Inflammatory macrophage treated with lipopolysaccharide for 1 hour (primary cell): Measurements from ENCODE around the gene PLPP7.
"Not testable (repeated sequence)": the region's sequence is repeated elsewhere in the genome, so short reads cannot be mapped to it uniquely, and the experiment has no call there.

Experiments
- DNase-seq, 2 donors: peaks; one replicate each; pipeline ENCODE4 v3.0.0-alpha.2; 2020 to 2022

The PLPP7 gene

DNA sequence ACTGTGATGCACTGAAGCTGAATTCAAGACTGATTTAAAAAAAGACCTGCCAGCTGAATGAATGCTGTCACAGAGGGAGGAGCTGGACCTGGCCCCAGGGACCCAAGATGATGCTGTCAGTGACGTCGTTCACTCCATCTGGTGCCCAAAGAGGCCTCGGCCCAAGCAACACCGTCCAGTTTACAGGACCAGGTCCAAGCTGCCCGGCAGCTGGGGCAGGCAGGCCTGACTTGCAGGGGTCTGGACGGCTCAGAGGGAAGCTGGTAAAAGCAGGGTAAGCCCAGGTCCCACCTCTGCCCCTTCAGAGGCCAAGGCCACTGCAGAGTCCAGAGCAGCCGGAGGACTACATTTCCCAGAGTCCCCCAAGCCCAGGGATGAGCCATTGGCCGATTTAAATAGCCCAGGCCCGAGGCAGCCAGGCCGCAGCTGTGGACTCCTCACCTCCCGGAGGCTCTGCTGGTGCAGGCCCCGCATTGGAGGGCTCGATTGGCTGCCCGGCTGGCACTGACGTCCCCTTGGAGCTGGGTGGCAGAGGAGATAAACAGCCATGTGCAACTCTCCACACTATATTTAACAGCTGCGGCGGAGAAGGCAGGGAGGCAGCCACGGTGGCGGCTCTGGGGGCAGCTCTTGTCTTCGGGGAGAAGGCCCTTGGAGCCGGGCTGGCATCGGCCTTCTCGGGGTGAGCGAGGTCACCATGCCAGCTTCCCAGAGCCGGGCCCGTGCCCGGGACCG lies at the start of gene PLPP7:
Gene PLPP7 (plus strand): TSS at position 423 of the 735 bp plus-strand sequence. CDS start 275 bp downstream, at position 698.
- DNase-seq: no peak

DNA sequence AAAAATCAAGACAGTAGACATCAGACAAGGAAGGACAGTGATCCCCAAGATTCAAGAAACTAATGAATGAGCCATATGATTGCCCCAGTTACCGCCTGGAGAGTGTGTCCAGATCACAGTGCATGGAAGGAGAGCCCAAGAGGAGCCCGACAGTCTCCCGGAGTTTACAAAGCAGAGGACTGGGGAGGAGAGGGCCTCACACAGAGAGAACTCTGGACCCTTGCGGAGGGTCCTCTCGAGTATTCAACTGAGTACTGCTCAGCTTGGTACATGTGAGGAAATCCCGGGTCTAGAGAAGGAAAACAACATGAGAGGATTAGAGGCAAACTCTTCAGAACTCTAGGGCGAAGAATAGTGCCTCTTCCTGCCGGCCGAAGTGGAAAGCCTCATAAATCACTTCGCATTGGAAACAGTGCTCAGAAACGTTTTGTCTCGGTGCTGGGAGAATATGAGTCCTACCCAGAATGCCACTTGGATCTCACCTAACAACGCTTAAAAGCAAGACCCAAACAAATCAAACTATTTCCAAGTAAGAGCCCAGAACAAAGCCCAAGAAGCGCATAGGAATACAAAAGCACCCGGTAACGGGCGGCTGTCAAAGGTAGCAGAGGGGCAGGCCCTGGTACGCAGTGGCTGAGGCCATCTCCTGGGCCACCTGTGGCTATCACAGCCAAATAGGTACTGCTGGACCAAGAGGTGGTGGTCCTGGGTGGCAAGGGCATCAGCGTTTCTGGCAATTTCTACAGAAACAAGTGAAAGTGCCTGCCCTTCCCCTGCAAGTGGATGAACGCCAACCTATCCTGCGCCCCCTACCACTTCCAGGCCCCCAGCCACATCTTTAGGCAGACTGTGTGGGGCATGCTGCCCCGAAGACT lies 49.2 kb upstream of the PLPP7 start:
- DNase-seq: no peak

DNA sequence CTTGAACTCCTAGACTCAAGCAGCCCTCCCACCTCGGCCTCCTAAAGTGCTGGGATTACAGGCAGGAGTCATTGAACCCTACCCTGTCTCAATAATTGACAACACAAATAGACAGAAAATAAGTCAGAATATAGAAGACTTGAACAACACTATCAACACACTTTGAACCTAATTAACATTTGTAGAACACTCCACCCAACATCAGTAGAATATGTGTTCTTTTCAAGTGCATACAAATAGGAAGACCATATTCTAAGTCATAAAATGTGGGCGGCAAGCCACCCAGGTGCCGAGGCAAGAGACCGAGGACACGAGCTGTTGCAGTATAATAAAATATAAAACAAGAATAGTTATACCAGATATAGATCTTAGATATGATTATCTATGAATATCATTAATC lies 45.2 kb upstream of the PLPP7 start:
- DNase-seq: not testable (repeated sequence)

DNA sequence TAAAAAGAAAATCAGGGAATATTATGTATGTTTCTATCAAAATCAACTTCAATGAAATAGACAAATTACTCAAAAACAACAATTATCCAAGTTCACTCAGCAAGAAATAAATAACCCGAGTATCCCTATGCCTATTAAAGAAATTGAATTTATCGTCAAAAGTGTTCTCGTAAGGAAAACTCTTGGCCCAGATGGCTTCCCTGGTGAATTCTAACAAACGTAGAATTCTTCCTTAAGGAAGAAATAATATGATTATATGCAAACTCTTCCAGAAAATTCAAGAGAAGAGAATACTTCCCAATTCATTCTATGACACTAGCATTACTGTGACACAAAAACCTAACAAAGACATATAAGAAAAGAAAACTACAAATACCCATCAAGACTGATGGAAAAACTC lies 42.9 kb upstream of the PLPP7 start:
- no peak for DNase-seq

DNA sequence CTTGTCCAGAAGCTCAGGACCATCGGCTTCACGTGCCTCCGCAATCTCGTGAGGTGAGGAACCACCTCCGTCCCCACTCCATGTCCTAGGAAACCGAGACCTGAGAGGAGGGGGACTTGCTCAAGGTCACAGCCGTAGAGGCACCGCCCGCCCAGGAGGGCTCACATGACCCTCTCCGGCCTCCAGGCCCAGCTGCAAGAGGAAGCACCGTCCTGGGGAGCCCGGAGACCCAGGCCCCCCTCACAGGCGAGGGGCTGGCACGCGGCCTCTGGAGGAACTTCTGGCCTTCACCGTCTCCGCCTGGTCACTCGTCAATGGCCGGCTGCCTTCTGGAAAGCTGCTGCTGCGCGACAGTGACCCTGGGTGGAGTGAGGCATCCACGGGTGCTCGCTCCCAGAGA lies 37.4 kb upstream of the PLPP7 start:
- DNase-seq: no peak

DNA sequence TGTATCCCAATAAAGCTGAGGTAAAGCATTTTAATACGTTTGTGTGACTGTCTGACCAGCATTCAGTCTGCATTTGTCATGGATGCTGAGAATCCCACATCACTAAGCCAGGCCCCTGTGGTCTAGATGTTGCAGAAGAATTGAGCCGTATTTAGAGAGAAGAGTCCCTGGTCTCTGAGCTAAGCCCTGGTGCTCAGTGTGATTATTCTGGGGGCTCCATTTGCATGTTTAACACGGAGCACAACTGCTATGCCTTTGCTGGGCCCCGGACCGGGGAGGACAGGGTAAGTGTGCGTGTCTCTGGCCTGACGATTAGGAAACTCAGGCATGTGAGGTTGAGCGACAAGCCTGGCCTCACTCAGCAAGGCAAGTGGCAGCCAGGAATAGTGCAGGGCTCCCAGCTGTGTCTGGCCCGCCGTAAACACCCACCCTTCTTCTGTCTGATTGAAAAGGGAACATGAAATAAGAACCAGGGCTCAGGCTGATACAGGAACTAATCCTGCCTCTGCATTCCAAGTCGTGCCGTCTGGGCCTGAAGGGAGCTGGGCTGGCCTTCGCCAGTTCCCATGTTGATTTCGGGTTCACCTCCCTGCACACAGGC lies 35.5 kb upstream of the PLPP7 start:
- peak; percentile 80 to 88 for DNase-seq

DNA sequence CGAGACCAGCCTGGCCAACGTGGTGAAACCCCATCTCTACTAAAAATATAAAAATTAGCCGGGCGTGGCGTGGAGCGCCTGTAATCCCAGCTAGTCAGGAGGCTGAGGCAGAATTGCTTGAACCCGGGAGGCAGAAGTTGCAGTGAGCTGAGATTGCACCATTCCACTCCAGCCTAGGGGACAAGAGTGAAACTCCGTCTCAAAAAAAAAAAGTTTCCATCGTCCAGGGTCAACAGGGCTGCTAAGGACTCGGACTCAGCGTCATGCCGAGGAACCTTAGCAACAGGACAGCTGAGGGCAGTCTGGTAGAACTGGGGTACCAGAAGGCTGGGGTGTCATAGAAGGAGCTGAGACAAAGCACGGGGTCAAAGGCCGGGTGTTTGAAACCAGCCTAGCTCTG lies 34.9 kb upstream of the PLPP7 start:
- DNase-seq: no peak

DNA sequence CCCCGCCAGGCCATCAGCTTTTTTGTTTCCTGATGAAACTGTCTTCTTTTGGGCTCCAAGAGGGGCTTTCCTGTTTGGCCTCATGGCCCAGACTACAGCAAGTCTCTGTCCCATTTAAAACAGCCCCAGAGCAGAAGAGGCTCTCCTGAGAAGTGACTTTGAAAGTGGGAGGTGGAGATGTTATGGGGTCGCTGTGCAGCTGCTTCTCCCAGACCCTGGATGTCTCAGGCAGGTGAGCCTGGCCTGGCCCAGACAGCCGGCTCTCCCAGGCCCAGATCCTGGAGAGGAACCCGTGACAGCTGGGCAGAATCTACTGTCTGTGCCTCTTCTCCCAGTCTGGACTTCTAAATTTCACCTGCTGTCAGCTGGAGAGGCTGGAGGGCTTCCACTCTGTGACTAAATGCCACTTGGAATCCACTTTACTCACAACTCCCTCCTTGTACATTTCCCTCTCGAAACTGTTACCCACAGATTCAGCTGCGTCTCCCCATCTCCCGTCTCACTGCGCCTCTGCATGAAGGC lies 33.8 kb upstream of the PLPP7 start:
- peak; percentile 23 to 55 for DNase-seq

DNA sequence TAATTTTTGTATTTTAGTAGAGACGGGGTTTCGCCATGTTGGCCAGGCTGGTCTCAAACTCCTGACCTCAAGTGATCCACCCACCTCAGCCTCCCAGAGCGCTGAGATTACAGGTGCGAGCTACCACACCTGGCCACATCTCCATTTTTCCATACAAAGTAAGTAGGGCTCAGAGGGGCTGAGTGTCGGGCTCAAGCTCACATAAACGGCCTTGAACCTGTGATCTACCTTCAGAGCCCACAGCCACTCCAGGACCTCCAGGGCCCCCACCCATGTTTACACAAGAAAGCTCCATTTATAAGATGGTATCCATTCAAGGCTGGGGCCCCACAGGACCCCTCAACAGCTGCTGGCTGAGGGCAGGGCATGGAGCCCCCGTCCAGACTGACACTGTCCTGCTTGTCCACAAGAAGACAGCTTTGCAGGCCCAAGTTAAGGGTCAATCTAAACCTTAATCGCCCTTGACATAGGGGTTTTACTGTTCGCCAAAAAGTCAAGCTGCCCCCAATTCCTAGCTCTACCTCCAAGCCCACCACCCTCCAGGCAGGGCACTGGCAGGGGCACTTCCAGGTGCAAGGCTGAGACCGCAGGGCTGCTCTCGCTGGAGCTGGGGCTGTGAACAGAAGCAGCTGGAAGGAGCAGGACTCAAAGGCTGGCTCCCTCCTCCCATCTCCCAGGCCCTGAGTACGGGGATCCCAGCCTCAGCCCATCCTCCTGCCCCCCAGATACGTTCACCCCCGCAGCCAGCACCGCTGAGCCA lies 32.1 kb upstream of the PLPP7 start:
- DNase-seq: no peak

DNA sequence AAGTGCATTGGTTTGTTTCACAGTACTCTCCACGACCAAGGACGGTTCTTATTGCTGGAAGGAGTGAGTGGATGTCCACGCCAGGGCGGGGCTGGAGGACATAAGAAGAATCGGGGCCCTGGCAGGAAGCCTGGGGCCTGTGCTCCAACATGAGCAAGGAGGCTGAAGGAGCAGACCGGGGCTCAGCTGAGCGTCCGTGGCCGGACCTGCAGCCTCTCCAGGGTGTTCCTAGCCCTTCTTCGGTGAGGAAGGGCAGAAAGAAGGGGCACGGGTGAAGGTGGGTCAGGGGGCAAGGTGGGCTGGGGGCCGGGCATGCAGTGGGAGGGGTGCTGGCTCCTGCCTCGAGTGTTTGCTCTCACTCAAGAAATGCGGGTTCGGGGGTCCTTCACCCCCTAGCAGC lies 31.3 kb upstream of the PLPP7 start:
- DNase-seq: no peak

DNA sequence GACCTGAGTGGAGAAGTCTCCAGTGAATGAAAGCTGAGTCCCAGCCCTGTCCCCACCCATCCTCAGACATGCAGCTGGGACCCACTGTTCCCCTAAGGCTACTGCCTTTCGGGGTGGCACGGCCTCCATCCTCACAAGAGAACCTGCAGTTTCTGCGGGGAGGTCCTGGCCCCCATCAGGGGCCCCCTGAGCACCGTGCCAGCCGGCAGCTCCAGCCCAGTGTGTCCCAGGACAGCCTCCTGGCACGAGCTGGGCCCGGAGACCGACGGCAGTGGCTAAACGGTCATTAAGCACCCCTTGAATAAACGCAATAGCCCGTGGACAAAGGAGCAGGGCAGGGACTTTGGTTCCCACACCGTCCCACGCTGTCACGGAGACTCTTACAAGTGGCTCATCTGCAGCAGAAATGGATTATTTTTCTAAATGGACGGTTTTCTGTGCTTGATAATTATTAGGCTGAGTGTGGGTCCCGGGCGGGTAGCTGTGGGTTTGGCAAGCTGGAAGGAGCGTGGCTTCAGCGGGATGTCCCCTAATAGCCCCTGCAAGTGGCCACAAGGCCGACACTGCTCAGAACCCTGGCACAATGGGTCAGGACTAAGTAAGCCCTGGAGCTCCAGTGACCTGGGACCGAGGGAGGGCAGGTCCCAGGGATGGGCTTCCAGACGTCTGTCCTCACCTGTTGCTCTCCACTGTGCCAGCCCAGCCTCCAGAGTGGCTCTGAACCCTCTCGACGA lies 30.7 kb upstream of the PLPP7 start:
- no peak for DNase-seq

DNA sequence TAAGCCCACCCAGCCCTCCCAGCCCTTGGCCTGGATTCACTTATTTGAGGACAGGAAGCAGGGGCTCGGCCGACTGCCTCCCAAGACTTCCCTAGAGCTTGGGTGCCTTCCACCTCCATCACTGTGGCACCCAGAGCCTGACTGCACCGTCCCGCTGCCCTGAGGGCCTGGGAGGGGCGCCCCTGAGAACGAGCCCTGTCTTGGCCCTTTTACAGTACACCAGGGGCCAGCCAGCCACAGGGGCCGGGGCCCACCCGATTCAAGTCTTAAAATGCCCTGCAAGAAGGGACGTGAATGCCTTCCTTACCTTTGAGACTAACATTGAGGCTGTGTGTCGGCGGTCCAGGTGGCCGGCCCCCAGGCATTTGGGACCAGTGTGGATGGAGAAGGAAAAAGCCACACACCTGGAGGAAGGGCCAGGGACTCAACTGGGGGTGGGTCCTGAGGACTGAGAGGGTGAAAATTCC lies 30.1 kb upstream of the PLPP7 start:
- no peak for DNase-seq

DNA sequence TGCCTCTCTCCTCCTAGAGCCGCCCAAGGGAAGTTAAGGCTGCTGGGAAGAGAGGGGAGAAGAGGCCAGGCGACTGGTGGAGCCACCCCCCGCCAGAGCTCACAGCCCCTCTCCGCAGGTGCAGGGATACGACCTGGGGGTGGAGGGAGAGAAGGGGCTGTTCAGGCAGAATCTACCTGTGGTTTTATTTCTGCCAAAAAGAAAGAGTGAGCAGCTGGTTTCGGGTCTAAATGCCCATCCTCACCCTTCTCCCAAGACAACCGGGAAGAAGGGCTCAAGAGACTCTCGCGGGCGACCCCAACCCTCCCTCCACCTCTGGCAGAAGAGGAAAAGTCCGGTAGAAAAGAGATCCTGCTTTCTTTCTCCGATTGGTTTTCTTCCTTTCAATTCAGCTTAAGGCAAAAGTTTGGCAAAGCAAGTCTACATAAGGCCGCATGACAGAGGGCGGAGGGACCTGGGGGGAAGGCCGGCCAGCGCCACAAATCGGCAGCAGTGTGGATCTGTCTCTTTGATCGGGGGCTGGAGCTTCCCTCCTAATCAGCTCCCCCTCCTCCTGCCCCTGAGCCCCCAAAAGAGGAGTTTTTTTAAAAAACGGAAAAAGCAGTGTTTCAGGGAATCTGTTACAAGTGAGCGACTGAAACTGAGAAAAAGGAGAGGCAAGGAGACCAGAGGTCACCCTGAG lies 29.5 kb upstream of the PLPP7 start:
- no peak for DNase-seq

DNA sequence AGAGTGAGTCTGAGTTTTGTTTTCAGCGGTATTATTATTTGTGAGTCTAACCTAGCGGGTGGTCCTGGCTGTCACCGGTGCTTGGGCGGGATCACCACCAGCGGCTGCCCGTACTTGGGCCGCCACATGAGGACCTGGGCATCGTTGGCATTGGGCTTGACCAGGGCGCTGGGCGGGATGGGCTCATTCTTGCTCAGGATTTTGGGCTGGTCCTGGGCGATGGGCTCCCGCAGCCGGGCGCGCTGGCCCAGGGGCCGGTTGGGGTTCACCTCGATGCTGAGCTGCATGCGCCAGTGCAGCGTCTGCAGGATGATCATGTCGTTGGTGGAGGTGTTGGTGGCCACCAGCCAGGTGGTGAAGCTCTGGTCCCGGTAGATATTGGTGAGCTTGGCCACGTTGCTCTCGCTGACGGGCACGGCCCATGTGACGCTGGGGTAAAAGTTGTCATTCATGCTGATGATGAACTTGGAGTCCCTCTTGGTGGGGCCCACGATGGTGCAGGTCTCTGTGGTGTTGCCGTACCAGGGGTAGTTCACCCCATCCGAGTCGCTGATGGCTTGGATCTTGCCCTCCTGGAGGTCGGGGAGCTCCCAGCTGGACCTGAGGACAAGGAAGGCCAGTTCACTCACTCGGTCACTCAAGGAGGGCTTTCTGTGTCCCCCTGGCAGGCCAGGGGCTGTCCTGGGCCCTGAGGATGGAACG lies 28.6 kb upstream of the PLPP7 start:
- no peak for DNase-seq

DNA sequence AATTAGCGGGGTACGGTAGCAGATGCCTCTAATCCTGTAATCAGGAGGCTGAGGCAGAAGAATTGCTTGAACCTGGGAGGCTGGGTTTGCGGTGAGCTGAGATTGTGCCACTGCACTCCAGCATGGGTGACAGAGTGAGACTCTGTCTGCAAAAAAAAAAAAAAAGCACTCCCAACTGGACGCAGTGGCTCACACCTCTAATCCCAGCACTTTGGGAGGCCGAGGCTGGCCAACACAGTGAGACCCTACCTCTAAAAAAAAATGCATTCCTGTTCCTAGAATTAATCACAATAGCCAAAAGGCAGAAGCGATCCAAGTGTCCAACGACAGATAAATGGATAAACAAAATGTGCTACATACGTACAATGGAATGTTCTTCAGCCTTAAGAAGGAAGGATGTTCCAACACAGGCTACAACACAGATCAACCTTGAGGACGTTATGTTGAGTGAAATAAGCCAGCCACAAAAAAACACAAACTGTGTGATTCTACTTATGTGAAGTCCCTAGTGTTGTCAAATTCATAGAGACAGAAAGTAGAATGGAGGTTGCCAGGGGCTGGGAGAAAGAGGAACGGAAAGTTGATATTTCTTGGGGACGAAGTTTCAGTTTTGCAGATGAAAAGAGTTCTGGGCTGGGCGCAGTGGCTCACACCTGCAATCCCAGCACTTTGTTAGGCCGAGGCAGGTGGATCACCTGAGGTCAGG lies 27.0 kb upstream of the PLPP7 start:
- peak in 1 of 2 donors; percentile 59 for DNase-seq

DNA sequence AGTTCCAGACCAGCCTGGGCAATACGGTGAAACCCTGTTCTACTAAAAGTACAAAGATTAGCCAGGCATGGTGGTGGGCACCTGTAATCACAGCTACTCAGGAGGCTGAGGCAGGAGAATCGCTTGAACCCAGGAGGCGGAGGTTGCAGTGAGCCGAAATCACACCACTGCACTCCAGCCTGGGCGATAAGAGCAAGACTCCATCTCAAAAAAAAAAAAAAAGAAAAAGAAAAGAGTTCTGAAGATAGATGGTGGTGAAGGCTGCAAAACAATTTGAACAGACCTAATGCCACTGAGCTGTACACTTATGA lies 26.5 kb upstream of the PLPP7 start:
- DNase-seq: not testable (repeated sequence)

DNA sequence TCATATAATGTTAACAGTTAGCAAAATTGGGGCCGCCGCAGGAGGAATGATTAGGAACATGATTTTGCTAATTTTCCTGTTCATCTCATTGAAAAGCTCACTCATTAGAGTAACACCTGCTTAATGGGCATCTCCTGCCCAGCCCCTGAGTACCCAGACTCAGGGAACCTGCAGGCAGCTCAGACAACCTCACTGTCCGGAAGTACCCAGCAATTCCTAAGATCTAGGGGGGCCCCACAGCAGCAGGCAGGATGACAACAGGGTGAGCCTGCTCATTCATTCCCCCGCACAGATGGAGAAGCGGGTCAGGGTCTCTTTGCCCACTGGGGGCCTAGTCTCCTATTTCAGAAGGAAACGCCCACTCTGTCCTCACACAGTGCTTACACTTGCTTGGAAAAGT lies 25.8 kb upstream of the PLPP7 start:
- no peak for DNase-seq

DNA sequence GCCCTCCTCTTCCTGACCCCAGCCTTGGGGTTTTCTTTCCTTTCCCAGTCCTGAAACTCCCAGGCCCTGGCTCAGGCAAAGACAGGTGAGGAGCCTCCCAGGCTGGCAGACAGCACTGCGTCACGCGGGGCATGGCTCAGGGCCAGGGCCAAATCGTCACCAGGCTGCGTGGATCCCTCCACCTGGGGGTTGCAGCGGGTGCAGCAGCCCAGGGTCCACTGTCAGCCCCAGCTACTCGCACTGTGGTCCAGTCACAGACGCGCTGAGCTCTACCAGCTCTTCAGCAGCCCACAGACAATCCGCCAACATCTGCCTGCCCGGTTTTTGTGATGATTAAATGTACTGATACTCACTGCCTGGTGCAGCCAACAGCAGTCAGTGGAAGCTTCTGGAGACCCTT lies 25.3 kb upstream of the PLPP7 start:
- no peak for DNase-seq

DNA sequence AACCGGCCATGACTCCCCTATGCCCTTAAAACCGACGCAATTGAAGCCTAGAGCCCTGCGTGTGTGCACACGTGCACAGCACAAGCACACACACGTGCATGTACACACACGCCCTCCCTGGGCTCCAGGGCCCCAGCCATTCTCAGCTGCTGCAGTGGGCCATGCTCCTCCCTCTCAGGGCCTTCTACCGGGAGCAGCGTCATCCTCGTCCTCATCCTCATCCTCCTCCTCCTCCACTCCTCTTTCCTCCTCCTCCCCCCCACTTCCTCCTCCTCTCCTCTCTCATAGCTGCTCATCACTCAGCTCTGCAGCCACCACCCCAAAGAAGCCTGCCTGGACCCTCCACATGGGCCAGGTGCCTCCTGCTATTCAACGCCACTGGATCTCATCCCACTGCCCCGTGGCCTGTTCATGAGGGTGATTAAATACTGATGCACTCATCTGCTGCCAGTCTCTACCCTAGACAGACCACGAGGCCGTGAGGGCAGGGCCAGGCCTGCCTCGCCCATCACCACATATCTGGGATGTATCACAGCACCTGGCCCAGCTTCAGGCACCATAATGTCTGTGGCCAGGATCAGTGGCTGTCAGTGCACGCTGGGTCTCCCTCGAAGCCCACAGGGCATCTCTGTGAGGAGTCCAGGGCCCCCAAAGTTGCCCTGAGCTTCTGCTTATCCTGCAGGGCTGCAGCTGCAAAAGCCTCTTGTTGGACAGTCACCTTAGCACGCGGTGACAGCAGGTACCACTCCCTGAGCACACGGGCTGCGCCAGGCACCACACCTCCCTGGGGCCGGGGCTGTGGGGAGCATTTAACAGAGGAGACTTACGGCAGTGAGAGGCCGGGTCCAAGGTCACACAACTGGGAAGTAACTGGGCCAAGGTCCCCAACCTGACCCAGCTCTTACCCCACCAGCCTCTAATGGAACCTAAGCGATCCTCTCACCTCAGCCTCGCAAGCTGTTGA lies 23.0 kb upstream of the PLPP7 start:
- DNase-seq: no peak
